PFSK-1 (cell line): ENCODE data around the gene GNG7.

ENCODE experiments used
- FOXP2 ChIP-seq: optimal IDR thresholded peaks from 2 replicates; pipeline ENCODE3; 2011; ENCODE audit warnings: borderline replicate concordance, control low read depth, inconsistent platforms; ENCODE audit not compliant: insufficient read depth; ENCODE audit errors: extremely low read length, extremely low read depth
- POLR2AphosphoS5 ChIP-seq: IDR thresholded peaks from 2 replicates; pipeline ENCODE4 v1.6.1; 2012; ENCODE audit warnings: low read depth, mild to moderate bottlenecking, control low read depth, low read length, moderate library complexity
- SIN3A ChIP-seq: IDR thresholded peaks from 2 replicates; pipeline ENCODE4 v1.6.1; 2012; ENCODE audit warnings: mild to moderate bottlenecking, low read length, moderate library complexity, borderline replicate concordance; ENCODE audit not compliant: insufficient read depth
- TAF1 ChIP-seq: IDR thresholded peaks from 2 replicates; pipeline ENCODE4 v1.6.1; 2012; ENCODE audit warnings: low read length, control low read depth, borderline replicate concordance; ENCODE audit not compliant: insufficient read depth
- TF ChIP-seq, protein P1 (sequence below), 2 experiments: IDR thresholded peaks; 2 replicates each; pipeline versions ENCODE4 v1.6.1 to v1.8.0; 2011 to 2012; ENCODE audit warnings: low read depth in 2 of 2, low read length in 2 of 2, control low read depth in 1 of 2, inconsistent platforms in 1 of 2, mild to moderate bottlenecking in 1 of 2, moderate library complexity in 1 of 2; ENCODE audit not compliant: insufficient read depth in 1 of 2

The GNG7 gene

DNA sequence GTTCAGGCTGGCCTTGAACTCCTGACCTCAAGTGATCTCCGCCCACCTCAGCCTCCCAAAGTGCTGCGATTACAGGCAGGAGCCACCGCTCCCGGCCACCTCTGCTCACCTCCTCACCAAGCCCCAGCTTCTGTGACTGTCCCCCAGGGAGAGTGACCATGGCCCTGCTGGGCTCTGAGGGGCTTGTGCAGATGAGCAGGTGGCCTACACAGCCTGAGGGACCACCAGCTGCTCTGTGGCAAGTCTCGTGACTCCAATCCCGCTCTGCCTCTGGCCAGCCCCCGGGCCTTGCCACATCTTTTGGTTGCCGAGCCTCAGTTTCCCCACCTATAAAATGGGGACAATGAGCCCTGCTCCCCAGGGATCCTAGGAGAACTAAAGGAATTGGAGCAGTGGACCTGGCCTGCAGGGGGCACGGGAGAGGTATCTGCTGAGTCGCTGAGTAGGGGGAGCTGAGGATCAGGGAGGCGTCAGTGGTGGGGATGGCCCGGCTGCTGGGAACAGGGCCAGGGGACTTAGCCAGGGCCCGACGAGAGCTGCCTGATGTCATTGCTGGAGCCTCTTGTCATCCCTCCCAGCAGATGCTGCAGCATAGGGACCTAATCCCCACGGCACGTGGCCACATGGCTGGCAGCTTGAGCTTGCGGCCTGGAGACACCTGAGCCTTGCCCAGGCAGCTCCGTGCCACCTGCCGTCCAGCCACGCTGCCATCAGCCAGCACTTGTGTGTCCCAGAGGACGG, 151.9 kb downstream of the GNG7 start:
- no peak for TF ChIP-seq TAF1
- TF ChIP-seq POLR2AphosphoS5: no peak
- TF ChIP-seq FOXP2: no peak
- no peak for TF ChIP-seq SIN3A
- TF ChIP-seq, protein P1, sequence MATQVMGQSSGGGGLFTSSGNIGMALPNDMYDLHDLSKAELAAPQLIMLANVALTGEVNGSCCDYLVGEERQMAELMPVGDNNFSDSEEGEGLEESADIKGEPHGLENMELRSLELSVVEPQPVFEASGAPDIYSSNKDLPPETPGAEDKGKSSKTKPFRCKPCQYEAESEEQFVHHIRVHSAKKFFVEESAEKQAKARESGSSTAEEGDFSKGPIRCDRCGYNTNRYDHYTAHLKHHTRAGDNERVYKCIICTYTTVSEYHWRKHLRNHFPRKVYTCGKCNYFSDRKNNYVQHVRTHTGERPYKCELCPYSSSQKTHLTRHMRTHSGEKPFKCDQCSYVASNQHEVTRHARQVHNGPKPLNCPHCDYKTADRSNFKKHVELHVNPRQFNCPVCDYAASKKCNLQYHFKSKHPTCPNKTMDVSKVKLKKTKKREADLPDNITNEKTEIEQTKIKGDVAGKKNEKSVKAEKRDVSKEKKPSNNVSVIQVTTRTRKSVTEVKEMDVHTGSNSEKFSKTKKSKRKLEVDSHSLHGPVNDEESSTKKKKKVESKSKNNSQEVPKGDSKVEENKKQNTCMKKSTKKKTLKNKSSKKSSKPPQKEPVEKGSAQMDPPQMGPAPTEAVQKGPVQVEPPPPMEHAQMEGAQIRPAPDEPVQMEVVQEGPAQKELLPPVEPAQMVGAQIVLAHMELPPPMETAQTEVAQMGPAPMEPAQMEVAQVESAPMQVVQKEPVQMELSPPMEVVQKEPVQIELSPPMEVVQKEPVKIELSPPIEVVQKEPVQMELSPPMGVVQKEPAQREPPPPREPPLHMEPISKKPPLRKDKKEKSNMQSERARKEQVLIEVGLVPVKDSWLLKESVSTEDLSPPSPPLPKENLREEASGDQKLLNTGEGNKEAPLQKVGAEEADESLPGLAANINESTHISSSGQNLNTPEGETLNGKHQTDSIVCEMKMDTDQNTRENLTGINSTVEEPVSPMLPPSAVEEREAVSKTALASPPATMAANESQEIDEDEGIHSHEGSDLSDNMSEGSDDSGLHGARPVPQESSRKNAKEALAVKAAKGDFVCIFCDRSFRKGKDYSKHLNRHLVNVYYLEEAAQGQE (IDR thresholded peaks at IDR 0.05; ENCODE audit: insufficient read depth in 1 of 2, low read depth in 2 of 2, low read length in 2 of 2): no peak

DNA sequence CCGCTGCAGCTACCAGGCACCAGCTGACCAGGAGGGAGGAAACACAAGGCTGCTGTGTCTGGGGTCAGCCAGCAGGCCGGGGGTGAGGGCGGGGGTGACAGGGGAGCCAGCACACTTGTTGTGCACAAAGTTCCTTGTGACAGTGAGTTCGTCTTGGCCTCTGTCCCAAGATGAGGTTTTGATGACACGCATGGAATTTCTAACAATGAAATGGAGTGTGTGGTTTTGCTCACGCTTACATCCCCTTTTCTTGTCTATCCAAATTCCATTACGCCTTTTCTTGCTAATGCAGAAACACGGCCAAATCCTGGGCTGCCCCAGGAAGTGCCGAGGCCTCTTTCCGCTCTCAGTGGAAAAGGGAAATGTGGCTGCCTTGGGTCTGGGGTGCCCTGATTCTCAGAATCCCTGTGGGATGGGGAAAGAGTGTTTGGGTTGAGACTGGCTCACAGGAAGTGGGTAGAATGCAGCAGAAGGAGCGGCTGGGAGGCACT, 152.7 kb downstream of the GNG7 start:
- TF ChIP-seq TAF1: no peak
- TF ChIP-seq FOXP2: no peak

DNA sequence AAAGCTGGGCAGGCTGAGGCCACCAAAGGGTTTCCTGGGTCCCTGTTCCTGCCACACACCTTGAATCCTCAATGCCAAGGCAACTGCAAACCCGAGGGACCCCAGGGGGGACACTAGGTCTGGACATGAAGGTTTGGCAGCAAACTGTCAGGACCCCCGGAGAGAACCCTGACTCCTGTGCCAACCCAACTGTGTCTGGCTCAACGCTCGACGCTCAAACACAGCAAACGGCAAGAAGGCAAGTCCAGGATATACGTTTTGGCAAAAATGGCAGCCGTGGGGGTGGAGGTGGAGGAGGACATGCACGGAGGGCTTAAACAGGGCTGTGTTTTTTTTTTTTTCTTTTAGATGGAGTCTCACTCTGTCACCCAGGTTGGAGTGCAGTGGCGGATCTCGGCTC, 153.5 kb downstream of the GNG7 start:
- no peak for TF ChIP-seq FOXP2
- TF ChIP-seq SIN3A: no peak
- no peak for TF ChIP-seq POLR2AphosphoS5
- TF ChIP-seq TAF1: no peak
- TF ChIP-seq, protein P1 (IDR thresholded peaks at IDR 0.05; ENCODE audit: insufficient read depth in 1 of 2, low read depth in 2 of 2, low read length in 2 of 2): no peak

DNA sequence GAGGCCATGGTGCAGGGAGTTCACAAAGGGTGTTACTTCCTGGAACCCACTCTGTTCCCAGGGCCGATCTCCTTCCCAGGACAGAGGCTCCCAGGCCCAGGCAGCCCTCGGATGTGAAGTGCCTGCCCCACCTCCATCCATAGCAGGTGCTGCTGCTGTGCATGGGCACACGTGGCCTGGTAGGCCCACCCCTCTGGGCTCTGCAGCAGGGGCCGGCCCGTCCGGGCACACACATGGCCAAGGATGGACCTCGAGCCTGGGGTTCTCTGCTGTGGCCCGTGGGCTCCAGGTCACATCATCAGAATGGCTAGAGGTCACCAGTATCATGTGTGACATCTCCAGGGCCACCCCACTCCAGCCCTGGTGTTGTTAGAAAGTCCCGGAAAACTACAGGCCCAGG, 154.8 kb downstream of the GNG7 start:
- TF ChIP-seq, protein P1 (IDR thresholded peaks at IDR 0.05; ENCODE audit: insufficient read depth in 1 of 2, low read depth in 2 of 2, low read length in 2 of 2): no peak
- TF ChIP-seq POLR2AphosphoS5 (no peak), TAF1 (no peak), SIN3A (no peak), FOXP2 (no peak)

DNA sequence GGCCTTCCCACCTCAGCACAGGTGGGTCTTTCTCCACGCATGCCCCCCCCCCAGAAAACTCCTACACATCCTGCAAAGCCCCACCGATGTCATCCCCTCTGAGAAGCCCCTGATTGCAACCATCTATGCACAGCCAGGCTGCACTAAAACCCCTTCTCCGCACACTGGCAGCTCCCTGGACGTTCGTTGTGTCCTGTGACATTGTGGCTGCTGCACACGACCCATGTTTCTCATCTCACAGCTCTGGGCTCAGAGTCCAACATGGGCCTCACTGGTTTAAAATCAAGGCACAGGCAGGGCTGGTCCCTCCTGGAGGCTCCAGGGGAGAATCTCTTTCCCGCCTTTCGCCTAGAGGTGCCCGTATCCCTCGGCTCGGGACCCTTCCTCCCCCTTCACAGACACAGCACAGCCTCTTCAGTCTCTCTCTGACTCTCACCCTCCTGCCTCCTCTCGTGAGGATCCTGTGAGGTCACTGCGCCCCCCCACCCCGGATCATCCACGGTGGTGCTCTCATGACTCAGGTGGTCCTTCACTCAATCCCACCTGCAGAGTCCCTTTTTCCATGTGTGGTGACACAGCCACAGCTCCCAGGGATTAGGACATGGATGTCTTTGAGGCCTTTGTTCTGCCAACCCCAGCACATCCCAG, 155.3 kb downstream of the GNG7 start:
- TF ChIP-seq, protein P1 (IDR thresholded peaks at IDR 0.05; ENCODE audit: insufficient read depth in 1 of 2, low read depth in 2 of 2, low read length in 2 of 2): no peak
- TF ChIP-seq TAF1 (no peak), POLR2AphosphoS5 (no peak), FOXP2 (no peak), SIN3A (no peak)
